Measurements from ENCODE around the gene NR6A1.

DNA sequence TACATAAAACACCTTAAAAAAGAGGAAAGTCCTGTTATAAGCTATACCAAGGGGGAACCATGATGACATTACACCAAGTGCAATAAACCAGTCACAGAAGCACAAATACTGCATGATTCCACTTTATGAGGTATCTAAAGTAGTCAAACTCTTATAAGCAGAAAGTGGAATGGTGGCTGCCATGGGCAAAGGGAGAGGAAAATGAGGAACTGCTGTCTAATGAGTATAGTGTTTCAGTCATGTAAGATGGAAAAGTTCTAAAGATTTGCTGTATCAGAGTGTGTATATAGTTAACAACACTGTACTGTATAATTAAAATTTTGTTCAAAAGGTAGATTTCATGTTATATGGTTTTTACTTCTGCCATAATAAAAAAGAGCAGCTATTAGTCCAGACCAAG lies 229.3 kb downstream of the NR6A1 start:
- TF ChIP-seq CTCF (IDR thresholded peaks at IDR 0.05) = no peak
- TF ChIP-seq ZFX (IDR thresholded peaks at IDR 0.05; ENCODE audit: borderline replicate concordance) = no peak

Measured in 22Rv1 (cell line).